Sciatic nerve (tissue), 2 donors: ENCODE results near the gene ANKRD22. TPM values are rescaled to one million over a fixed set of nuclear protein-coding genes. Genes with fewer than 3 reads are reported as not detected.
A peak's percentile ranks its signal among the peaks of the same experiment; 100 is the strongest.

Source experiments
- ATAC-seq: fragments of 200-7000 bp; cut with Tn5 transposase; one replicate; pipeline ENCODE4 v1.9.1; 2020; ENCODE audit warnings: mild to moderate bottlenecking, moderate library complexity
- DNase-seq: peaks from one replicate; pipeline ENCODE4 v3.0.0-alpha.2; 2020; ENCODE audit warnings: low spot score
- intact Hi-C: fragments of 100-400 bp; cut with DNase I; formaldehyde crosslinking; loops from one replicate; pipeline ENCODE4 v1.14.2; 2022
- total RNA-seq: library from RNA; stranded (reverse); fragmentation: NEBNext Ultra II Directional; extraction: Animal tissue kit (Norgen Biotek cat#: 25700); gene quantifications from one replicate; pipeline ENCODE4 v1.2.1, GENCODE V29; 2021
- donor health status: DM: no; HTN: no; CAD: no.
- donor health status: DM: no; HTN: no; CAD: no.

Gene ANKRD22
- total RNA-seq, 1 donor from 2014 or later, result not detected

GRCh38 chr10:88880282-88881076 is 28.8 kb upstream of the ANKRD22 start:
- intact Hi-C loops, result no loop called here
- ATAC-seq, result peak; percentile 98
- peak; percentile 90 for DNase-seq

- intact Hi-C loops, result no loop called here
- peak; percentile 79 for ATAC-seq
- peak; percentile 76 for DNase-seq
Measured at GRCh38 chr10:88879534-88880281, 28.1 kb upstream of the ANKRD22 start, which contains the start of gene STAMBPL1. STAMBPL1 (plus strand) TSS chr10:88880245; CDS start chr10:88901709, 21,464 bp downstream.

- DNase-seq (no peak), ATAC-seq (no peak)
- intact Hi-C loops, result no loop called here
Measured at GRCh38 chr10:88877298-88877697, 25.7 kb upstream of the ANKRD22 start.

GRCh38 chr10:88875081-88875480 is 23.4 kb upstream of the ANKRD22 start:
- no peak for ATAC-seq
- intact Hi-C loops, result no loop called here
- DNase-seq, result no peak

- DNase-seq, result no peak
Measured at GRCh38 chr10:88874281-88874680, 22.6 kb upstream of the ANKRD22 start.

GRCh38 chr10:88873757-88874156 is 22.1 kb upstream of the ANKRD22 start:
- no peak for DNase-seq
- ATAC-seq, result no peak
- intact Hi-C loops, result no loop called here

More at GRCh38 chr10:88874281-88874680, 22.6 kb upstream of the ANKRD22 start:
- intact Hi-C loops, result no loop called here
- no peak for ATAC-seq

GRCh38 chr10:88870089-88870488 is 18.4 kb upstream of the ANKRD22 start:
- intact Hi-C loops, result no loop called here
- DNase-seq (no peak), ATAC-seq (no peak)

GRCh38 chr10:88866454-88866853 is 14.8 kb upstream of the ANKRD22 start:
- no peak for ATAC-seq
- intact Hi-C loops, result no loop called here
- DNase-seq, result no peak

- ATAC-seq (peak; percentile 52), DNase-seq (no peak)
- intact Hi-C loops, result no loop called here
Measured at GRCh38 chr10:88865281-88865876, 13.7 kb upstream of the ANKRD22 start.

GRCh38 chr10:88861036-88861435 is 9.4 kb upstream of the ANKRD22 start:
- intact Hi-C loops, result no loop called here
- DNase-seq (no peak), ATAC-seq (no peak)

- intact Hi-C loops, result no loop called here
- DNase-seq (no peak), ATAC-seq (no peak)
Measured at GRCh38 chr10:88858491-88858890, 6.8 kb upstream of the ANKRD22 start.

GRCh38 chr10:88857831-88858230 is 6.2 kb upstream of the ANKRD22 start:
- intact Hi-C loops, result no loop called here
- no peak for ATAC-seq
- DNase-seq, result no peak

GRCh38 chr10:88854684-88855083 is 3.0 kb upstream of the ANKRD22 start:
- ATAC-seq, result no peak
- intact Hi-C loops, result no loop called here
- DNase-seq, result no peak

GRCh38 chr10:88853155-88853881 is 1.7 kb upstream of the ANKRD22 start:
- ATAC-seq, result peak; percentile 41
- intact Hi-C loops, result no loop called here
- DNase-seq, result no peak

GRCh38 chr10:88852327-88852726 is 683 bp upstream of the ANKRD22 start:
- no peak for ATAC-seq
- intact Hi-C loops, result no loop called here
- DNase-seq, result no peak

- no peak for ATAC-seq
- intact Hi-C loops, result no loop called here
- DNase-seq, result no peak
Measured at GRCh38 chr10:88850712-88851111, 932 bp downstream of the ANKRD22 start.

- no peak for ATAC-seq
- intact Hi-C loops, result no loop called here
- no peak for DNase-seq
Measured at GRCh38 chr10:88849234-88849633, 2.4 kb downstream of the ANKRD22 start.

GRCh38 chr10:88848499-88848898 is 3.1 kb downstream of the ANKRD22 start:
- DNase-seq (no peak), ATAC-seq (no peak)
- intact Hi-C loops, result no loop called here

- DNase-seq (no peak), ATAC-seq (no peak)
- intact Hi-C loops, result no loop called here
Measured at GRCh38 chr10:88843171-88843570, 8.5 kb downstream of the ANKRD22 start.
